ENCODE data around the gene SHROOM2.

GRCh38 chrX:9804444-9804843 is 18.2 kb downstream of the SHROOM2 start:
- TF ChIP-seq CTCF (optimal IDR thresholded peaks at IDR 0.05 in 1 of 3, IDR thresholded peaks at IDR 0.05 in 1 of 3, conservative IDR thresholded peaks at IDR 0.05 in 1 of 3; ENCODE audit: extremely low read depth in 1 of 3, insufficient read depth in 2 of 3, low read length in 3 of 3) = no peak
- no peak for TF ChIP-seq EZH2 (IDR thresholded peaks at IDR 0.05; ENCODE audit: low read length)

All from keratinocyte (primary cell).